Measurements from ENCODE around the gene RALGAPB. TPM values are rescaled to one million over a fixed set of nuclear protein-coding genes. Genes with fewer than 3 reads are reported as not detected.
A peak's percentile ranks its signal among the peaks of the same experiment; 100 is the strongest.

RALGAPB gene
- total RNA-seq, 1 experiment from 2014 or later, result 30.4 TPM

GRCh38 chr20:38579219-38579910 lies 106.7 kb downstream of the RALGAPB start:
- Histone ChIP-seq H3K27ac (ENCODE audit: low read length) (no peak overlapping the region), H3K9me2 (replicated peaks; ENCODE audit: low read length) (no peaks in the 10 kb centered on the region), H3K4me1 (ENCODE audit: insufficient read depth, low read length) (no peaks in the 10 kb centered on the region), H3K36me3 (ENCODE audit: low read depth, low read length) (peaks cover 17% of the 10 kb centered on the region), H3K79me2 (ENCODE audit: low read length) (no peaks in the 10 kb centered on the region), H3K4me3 (ENCODE audit: low read length) (no peak overlapping the region), H4K20me1 (ENCODE audit: low read length) (no peaks in the 10 kb centered on the region), H3K9ac (ENCODE audit: low read length) (no peak overlapping the region), H3K4me2 (ENCODE audit: low read length) (no peak overlapping the region), H3K27me3 (ENCODE audit: low read length) (no peaks in the 10 kb centered on the region), H3F3A (ENCODE audit: low read length, unreplicated experiment) (no peaks in the 10 kb centered on the region), H2AFZ (ENCODE audit: low read length) (no peak overlapping the region), H3K9me3 (ENCODE audit: low read length) (no peaks in the 10 kb centered on the region)
- CTCF ChIA-PET, result no interaction called here
- ATAC-seq (no peak; the same call in 1 of the 2 replicates), DNase-seq (no peak)
- no TSS peak for BruUV-seq (replicated peaks)
- intact Hi-C loops (cut with micrococcal nuclease), result no loop called here
- POLR2A ChIA-PET (ENCODE audit: unreplicated experiment), result no interaction called here
- TF ChIP-seq EZH2 (IDR thresholded peaks at IDR 0.05; ENCODE audit: low read length, unreplicated experiment), result no peak
- TF ChIP-seq CTCF (conservative IDR thresholded peaks at IDR 0.05; ENCODE audit: low read depth, low read length), result no peak
- no peak for TF ChIP-seq EZH2phosphoT487 (IDR thresholded peaks at IDR 0.05; ENCODE audit: borderline replicate concordance, low read length)

- DNase-seq (no peak), ATAC-seq (no peak)
- Histone ChIP-seq H3K79me2 (ENCODE audit: low read length) (no peaks in the 10 kb centered on the region), H2AFZ (ENCODE audit: low read length) (no peak overlapping the region), H3K27me3 (ENCODE audit: low read length) (no peaks in the 10 kb centered on the region), H4K20me1 (ENCODE audit: low read length) (no peaks in the 10 kb centered on the region), H3K4me3 (ENCODE audit: low read length) (no peak overlapping the region), H3K27ac (ENCODE audit: low read length) (no peak overlapping the region), H3F3A (ENCODE audit: low read length, unreplicated experiment) (no peaks in the 10 kb centered on the region), H3K9me3 (ENCODE audit: low read length) (no peaks in the 10 kb centered on the region), H3K9ac (ENCODE audit: low read length) (no peak overlapping the region), H3K4me1 (ENCODE audit: insufficient read depth, low read length) (no peaks in the 10 kb centered on the region), H3K4me2 (ENCODE audit: low read length) (no peak overlapping the region), H3K36me3 (ENCODE audit: low read depth, low read length) (peaks cover 13% of the 10 kb centered on the region), H3K9me2 (replicated peaks; ENCODE audit: low read length) (no peaks in the 10 kb centered on the region)
- BruUV-seq (replicated peaks), result no TSS peak
- POLR2A ChIA-PET (ENCODE audit: unreplicated experiment), result no interaction called here
- TF ChIP-seq EZH2phosphoT487 (IDR thresholded peaks at IDR 0.05; ENCODE audit: borderline replicate concordance, low read length), result no peak
- TF ChIP-seq EZH2 (IDR thresholded peaks at IDR 0.05; ENCODE audit: low read length, unreplicated experiment), result no peak
- TF ChIP-seq CTCF (conservative IDR thresholded peaks at IDR 0.05; ENCODE audit: low read depth, low read length), result no peak
- intact Hi-C loops (cut with micrococcal nuclease), result no loop called here
- CTCF ChIA-PET, result no interaction called here
Measured at GRCh38 chr20:38579921-38580320, 107.3 kb downstream of the RALGAPB start.

GRCh38 chr20:38581013-38581412 lies 108.4 kb downstream of the RALGAPB start, which contains the start of gene ADIG:
Gene ADIG, plus strand, starts transcription at chr20:38581197. Its CDS starts 54 bp downstream, at chr20:38581251.
- H3K9me2 ChIP-seq (replicated peaks; ENCODE audit: low read length), result no peaks in the 10 kb centered on the region
- H3K27ac ChIP-seq (ENCODE audit: low read length), result no peak within 1 kb of the TSS
- ChIA-PET CTCF (no interaction called here), POLR2A (ENCODE audit: unreplicated experiment) (no interaction called here)
- intact Hi-C loops (cut with micrococcal nuclease), result no loop called here
- ATAC-seq, result peak; percentile 42
- H3K36me3 ChIP-seq (ENCODE audit: low read depth, low read length), result peaks cover 6% of the 10 kb centered on the region; the same call in 1 of the 2 replicates
- no peaks in the 10 kb centered on the region for H3K9me3 ChIP-seq (ENCODE audit: low read length)
- DNase-seq, result peak; percentile 7
- no peak for TF ChIP-seq CTCF (conservative IDR thresholded peaks at IDR 0.05; ENCODE audit: low read depth, low read length)
- TF ChIP-seq EZH2phosphoT487 (IDR thresholded peaks at IDR 0.05; ENCODE audit: borderline replicate concordance, low read length), result no peak
- no peak for TF ChIP-seq EZH2 (IDR thresholded peaks at IDR 0.05; ENCODE audit: low read length, unreplicated experiment)
- H3K79me2 ChIP-seq (ENCODE audit: low read length), result no peaks in the 10 kb centered on the region
- H3F3A ChIP-seq (ENCODE audit: low read length, unreplicated experiment), result no peaks in the 10 kb centered on the region
- H3K27me3 ChIP-seq (ENCODE audit: low read length), result no peaks in the 10 kb centered on the region
- H2AFZ ChIP-seq (ENCODE audit: low read length), result no peak within 1 kb of the TSS
- no peaks in the 10 kb centered on the region for H3K4me1 ChIP-seq (ENCODE audit: insufficient read depth, low read length)
- no peaks in the 10 kb centered on the region for H4K20me1 ChIP-seq (ENCODE audit: low read length)
- BruUV-seq (replicated peaks), result no TSS peak
- no peak within 1 kb of the TSS for H3K4me3 ChIP-seq (ENCODE audit: low read length)
- no peak within 1 kb of the TSS for H3K9ac ChIP-seq (ENCODE audit: low read length)
- H3K4me2 ChIP-seq (ENCODE audit: low read length), result no peak within 1 kb of the TSS
